Ovary (tissue), 9 donors: ENCODE results near the gene GPR61. TPM values are rescaled to one million over a fixed set of nuclear protein-coding genes. Genes with fewer than 3 reads are reported as not detected.

Experiments
- DNase-seq, 5 donors: peaks; one replicate each; pipeline ENCODE4 v3.0.0-alpha.2; 2019 to 2020
- H3K27ac ChIP-seq, 2 donors: fragments of 200-600 bp; one replicate each; pipeline versions ENCODE4 v1.5.1 to v1.8.0; 2019 to 2022
- H3K27me3 ChIP-seq: fragments of 200-600 bp; one replicate; pipeline ENCODE4 v1.8.0; 2022
- H3K36me3 ChIP-seq: fragments of 200-600 bp; sonication (generic); one replicate; pipeline ENCODE4 v1.5.1; 2019
- H3K4me1 ChIP-seq: one replicate; pipeline ENCODE4 v1.8.1; 2013; ENCODE audit warnings: mild to moderate bottlenecking, moderate library complexity; ENCODE audit not compliant: insufficient read depth
- H3K4me3 ChIP-seq: fragments of 200-600 bp; sonication (generic); one replicate; pipeline ENCODE4 v1.5.1; 2017
- H3K9me3 ChIP-seq, 2 donors: fragments of 200-600 bp in 1 of 2; sonication (generic) in 1 of 2; one replicate each; pipeline versions ENCODE4 v1.5.1 to v1.8.1; 2013 to 2019; ENCODE audit warnings: mild to moderate bottlenecking in 1 of 2, moderate library complexity in 1 of 2
- CTCF ChIP-seq, 3 donors: fragments of 450-650 bp in 2 of 3; fragments of 200-600 bp in 1 of 3; IDR thresholded peaks; one replicate each; pipeline versions ENCODE4 v1.5.1 to v1.8.0; 2016 to 2022; ENCODE audit warnings: antibody characterized with exemption in 3 of 3, mild to moderate bottlenecking in 1 of 3
- EP300 ChIP-seq: sonication (generic); formaldehyde crosslinking; IDR thresholded peaks from one replicate; pipeline ENCODE4 v1.6.1; 2017; ENCODE audit warnings: antibody characterized with exemption
- POLR2A ChIP-seq: fragments of 450-650 bp; IDR thresholded peaks from one replicate; pipeline ENCODE4 v1.6.1; 2017; ENCODE audit warnings: antibody characterized with exemption, mild to moderate bottlenecking, moderate library complexity
- WGBS, 3 donors: extraction: QIAGEN DNeasy Blood & Tissue Kit in 1 of 3; methylation state at CpG; one replicate each; pipeline versions ENCODE4 v1.1.5 to v1.1.7; 2013 to 2017; 5-methylcytosine and 5-hydroxymethylcytosine counted together
- intact Hi-C, 4 donors: fragments of 100-400 bp; cut with DNase I; formaldehyde crosslinking; loops; one replicate each; pipeline versions ENCODE4 v1.11.0 to v1.15.1; 2022 to 2023
- polyA plus RNA-seq, 2 donors: library from polyadenylated mRNA; stranded (reverse); fragments of 200-250 nt in 1 of 2; fragments of 350-450 nt in 1 of 2; fragmentation: Illumina TruSeq in 1 of 2; extraction: RNeasy Lipid Tissue Mini Kit (QIAGEN cat#74804) in 1 of 2; gene quantifications; one replicate each; pipeline ENCODE4 v1.2.3, GENCODE V29; 2013 to 2014
- total RNA-seq, 7 donors: library from RNA; depleted of rRNA in 2 of 7; stranded (reverse); fragments of >200 nt in 2 of 7; fragmentation: NEBNext Ultra II Directional in 3 of 7; extraction: Animal tissue kit (Norgen Biotek cat#: 25700) in 3 of 7; gene quantifications; one replicate each; pipeline versions ENCODE4 v1.1.0 to v1.2.4, GENCODE V29; 2016 to 2023
- donor health status: DM: no; HTN: no; CAD: no; lungs with moderate emphysema.
- donor health status: DM: no; HTN: no; CAD: no.
- donor health status: Bipolar disorder and iron deficiency.
- donor health status: DM: yes; HTN: yes; CAD: no.
- donor health status: DM: no; HTN: no; CAD: no.
- donor health status: DM: yes; HTN: yes; CAD: no.

The GPR61 gene
- total and polyA plus RNA-seq, 9 donors, result 0.25 TPM; not detected in 8

- H3K4me3 ChIP-seq, result no peak overlapping the region
- no peaks in the 10 kb centered on the region for H3K36me3 ChIP-seq
- no peak overlapping the region for H3K27ac ChIP-seq
- WGBS, 3 donors, result 85 to 94% (median 87%) methylated on average over 3 of the region's 3 CpGs
- H3K9me3 ChIP-seq, result no peaks in the 10 kb centered on the region
- no peak for TF ChIP-seq CTCF (IDR thresholded peaks at IDR 0.05)
- no peak for TF ChIP-seq EP300
- no peak for TF ChIP-seq POLR2A
- intact Hi-C loops, result no loop called here
- DNase-seq, result no peak
- H3K27me3 ChIP-seq, result no peaks in the 10 kb centered on the region
- peaks cover 4% of the 10 kb centered on the region for H3K4me1 ChIP-seq
These were observed 25.6 kb downstream of the GPR61 start for GRCh38 chr1:109565241-109565640.

GRCh38 chr1:109566982-109567381 lies 27.3 kb downstream of the GPR61 start:
- intact Hi-C loops, result no loop called here
- H3K27ac ChIP-seq, result no peak overlapping the region
- H3K4me1 ChIP-seq, result peaks cover 6% of the 10 kb centered on the region
- WGBS, 3 donors, result 70 to 81% (median 74%) methylated on average over 1 of the region's 1 CpG
- no peaks in the 10 kb centered on the region for H3K36me3 ChIP-seq
- no peaks in the 10 kb centered on the region for H3K9me3 ChIP-seq
- no peak for TF ChIP-seq CTCF (IDR thresholded peaks at IDR 0.05)
- TF ChIP-seq EP300, result no peak
- TF ChIP-seq POLR2A, result no peak
- H3K4me3 ChIP-seq, result no peak overlapping the region
- DNase-seq, result no peak
- no peaks in the 10 kb centered on the region for H3K27me3 ChIP-seq

- WGBS, 3 donors, result 95 to 98% (median 97%) methylated on average over 4 of the region's 4 CpGs
- H3K4me3 ChIP-seq, result no peak overlapping the region
- TF ChIP-seq EP300 (no peak), CTCF (IDR thresholded peaks at IDR 0.05) (no peak), POLR2A (no peak)
- H3K36me3 ChIP-seq, result no peaks in the 10 kb centered on the region
- intact Hi-C loops, result no loop called here
- H3K4me1 ChIP-seq, result peaks cover 4% of the 10 kb centered on the region
- no peak for DNase-seq
- no peaks in the 10 kb centered on the region for H3K9me3 ChIP-seq
- H3K27me3 ChIP-seq, result no peaks in the 10 kb centered on the region
- H3K27ac ChIP-seq, result no peak overlapping the region
These were observed 28.4 kb downstream of the GPR61 start for GRCh38 chr1:109567877-109568672.

- no peak for DNase-seq
- peaks cover 3% of the 10 kb centered on the region for H3K4me1 ChIP-seq
- H3K4me3 ChIP-seq, result no peak overlapping the region
- no peaks in the 10 kb centered on the region for H3K9me3 ChIP-seq
- intact Hi-C loops, result no loop called here
- H3K27ac ChIP-seq, result no peak overlapping the region
- H3K36me3 ChIP-seq, result no peaks in the 10 kb centered on the region
- 81 to 93% (median 91%) methylated on average over 1 of the region's 1 CpG for WGBS, 3 donors
- no peak for TF ChIP-seq EP300
- no peaks in the 10 kb centered on the region for H3K27me3 ChIP-seq
These were observed 29.7 kb downstream of the GPR61 start for GRCh38 chr1:109569323-109569722.

- H3K4me1 ChIP-seq, result peaks cover 1% of the 10 kb centered on the region
- no peaks in the 10 kb centered on the region for H3K9me3 ChIP-seq
- intact Hi-C loops, result no loop called here
These were observed 30.7 kb downstream of the GPR61 start for GRCh38 chr1:109570414-109570813.

More at GRCh38 chr1:109570414-109570813, 30.7 kb downstream of the GPR61 start:
- DNase-seq, result no peak
- no peak for TF ChIP-seq CTCF (IDR thresholded peaks at IDR 0.05)
- Histone ChIP-seq H3K4me3 (no peak overlapping the region), H3K36me3 (no peaks in the 10 kb centered on the region), H3K27ac (no peak overlapping the region), H3K27me3 (no peaks in the 10 kb centered on the region)
- 53 to 71% (median 67%) methylated on average over 3 of the region's 3 CpGs for WGBS, 3 donors
